Esophagus muscularis mucosa (tissue), 4 donors: ENCODE data around the gene RBFOX2. TPM values are rescaled to one million over a fixed set of nuclear protein-coding genes. Genes with fewer than 3 reads are reported as not detected.
"Not testable (repeated sequence)": the region's sequence is repeated elsewhere in the genome, so short reads cannot be mapped to it uniquely, and the experiment has no call there.

Experiments used
- DNase-seq: peaks from one replicate; pipeline ENCODE4 v3.0.0-alpha.2; 2017; ENCODE audit errors: extremely low spot score
- H3K27ac ChIP-seq, 4 donors: fragments of 200-600 bp; sonication (generic); replicated peaks in 1 of 4; 1 replicate in 3 of 4; 2 replicates in 1 of 4; pipeline ENCODE4 v1.5.1; 2016 to 2019; ENCODE audit warnings: mild to moderate bottlenecking in 1 of 4
- H3K27me3 ChIP-seq, 4 donors: fragments of 200-600 bp; sonication (generic); one replicate each; pipeline versions ENCODE4 v1.5.1 to v1.6.0; 2016 to 2019
- H3K36me3 ChIP-seq, 4 donors: fragments of 200-600 bp; sonication (generic); one replicate each; pipeline ENCODE4 v1.5.1; 2016 to 2019
- H3K4me1 ChIP-seq, 4 donors: fragments of 200-600 bp; sonication (generic); one replicate each; pipeline ENCODE4 v1.5.1; 2016 to 2019
- H3K4me3 ChIP-seq, 4 donors: fragments of 200-600 bp; sonication (generic); 1 replicate in 2 of 4; 2 replicates in 2 of 4; pipeline ENCODE4 v1.5.1; 2016 to 2019; ENCODE audit warnings: mild to moderate bottlenecking in 4 of 4, moderate library complexity in 1 of 4
- H3K9me3 ChIP-seq, 4 donors: fragments of 200-600 bp; sonication (generic); 1 replicate in 3 of 4; 2 replicates in 1 of 4; pipeline ENCODE4 v1.5.1; 2016 to 2019
- EP300 ChIP-seq: sonication (generic); formaldehyde crosslinking; IDR thresholded peaks from one replicate; pipeline ENCODE4 v1.6.1; 2017; ENCODE audit warnings: antibody characterized with exemption
- POLR2A ChIP-seq: fragments of 450-650 bp; IDR thresholded peaks from one replicate; pipeline ENCODE4 v1.6.1; 2017; ENCODE audit warnings: antibody characterized with exemption, moderate library complexity, mild to moderate bottlenecking, low read depth
- POLR2AphosphoS5 ChIP-seq, 2 donors: sonication (generic); formaldehyde crosslinking; IDR thresholded peaks; one replicate each; pipeline ENCODE4 v1.6.1; 2017; ENCODE audit warnings: antibody characterized with exemption in 2 of 2
- WGBS: methylation state at CpG from one replicate; pipeline ENCODE4 v1.1.5; 2018; 5-methylcytosine and 5-hydroxymethylcytosine counted together
- intact Hi-C: fragments of 100-400 bp; cut with DNase I; formaldehyde crosslinking; loops from one replicate; pipeline ENCODE4 v1.15.1; 2023
- total RNA-seq, 4 donors: library from RNA; depleted of rRNA; stranded (reverse); fragments of >200 nt; gene quantifications; one replicate each; pipeline versions ENCODE4 v1.1.0 to v1.2.1, GENCODE V29; 2016
- TF ChIP-seq, protein P1 (sequence below), 3 experiments: fragments of 200-600 bp in 2 of 3; fragments of 450-650 bp in 1 of 3; sonication (generic) in 2 of 3; IDR thresholded peaks; one replicate each; pipeline ENCODE4 v1.5.1; 2017 to 2019; ENCODE audit warnings: antibody characterized with exemption in 3 of 3, mild to moderate bottlenecking in 2 of 3, moderate library complexity in 1 of 3

The RBFOX2 gene
- total RNA-seq, 4 donors from 2014 or later, result 113 to 179 (median 155) TPM

DNA sequence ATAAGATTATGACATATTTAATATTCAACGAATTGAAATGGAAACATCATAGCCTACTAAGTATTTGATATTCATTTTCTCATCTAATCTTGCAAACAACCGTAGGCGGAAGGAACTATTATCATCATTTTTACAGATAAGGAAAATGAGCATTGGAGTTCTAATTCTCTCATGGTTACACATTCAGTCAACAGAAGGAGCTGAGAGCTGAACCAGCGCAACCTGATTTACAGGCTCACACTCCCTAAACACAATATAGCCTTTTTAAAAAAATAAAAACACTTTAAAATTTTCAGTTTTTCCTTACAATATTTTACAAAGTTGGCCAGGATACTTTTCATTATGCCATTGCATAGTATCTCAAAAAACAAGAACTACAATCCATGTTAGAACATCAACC is 236.1 kb downstream of the RBFOX2 start:
- TF ChIP-seq POLR2A (no peak), EP300 (no peak), POLR2AphosphoS5 (IDR thresholded peaks at IDR 0.05) (no peak)
- TF ChIP-seq, protein P1, sequence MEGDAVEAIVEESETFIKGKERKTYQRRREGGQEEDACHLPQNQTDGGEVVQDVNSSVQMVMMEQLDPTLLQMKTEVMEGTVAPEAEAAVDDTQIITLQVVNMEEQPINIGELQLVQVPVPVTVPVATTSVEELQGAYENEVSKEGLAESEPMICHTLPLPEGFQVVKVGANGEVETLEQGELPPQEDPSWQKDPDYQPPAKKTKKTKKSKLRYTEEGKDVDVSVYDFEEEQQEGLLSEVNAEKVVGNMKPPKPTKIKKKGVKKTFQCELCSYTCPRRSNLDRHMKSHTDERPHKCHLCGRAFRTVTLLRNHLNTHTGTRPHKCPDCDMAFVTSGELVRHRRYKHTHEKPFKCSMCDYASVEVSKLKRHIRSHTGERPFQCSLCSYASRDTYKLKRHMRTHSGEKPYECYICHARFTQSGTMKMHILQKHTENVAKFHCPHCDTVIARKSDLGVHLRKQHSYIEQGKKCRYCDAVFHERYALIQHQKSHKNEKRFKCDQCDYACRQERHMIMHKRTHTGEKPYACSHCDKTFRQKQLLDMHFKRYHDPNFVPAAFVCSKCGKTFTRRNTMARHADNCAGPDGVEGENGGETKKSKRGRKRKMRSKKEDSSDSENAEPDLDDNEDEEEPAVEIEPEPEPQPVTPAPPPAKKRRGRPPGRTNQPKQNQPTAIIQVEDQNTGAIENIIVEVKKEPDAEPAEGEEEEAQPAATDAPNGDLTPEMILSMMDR (IDR thresholded peaks at IDR 0.05), result no peak
- H3K9me3 ChIP-seq, result no peaks in the 10 kb centered on the region
- H3K36me3 ChIP-seq, result no peaks in the 10 kb centered on the region
- no peak overlapping the region for H3K4me3 ChIP-seq
- WGBS, result 89% methylated on average over 4 of the region's 4 CpGs
- peaks cover 7 to 21% (median 20%) of the 10 kb centered on the region in 4 donors for H3K4me1 ChIP-seq
- no peak for DNase-seq
- no peaks in the 10 kb centered on the region for H3K27me3 ChIP-seq
- intact Hi-C loops, result no loop called here
- no peak overlapping the region for H3K27ac ChIP-seq

DNA sequence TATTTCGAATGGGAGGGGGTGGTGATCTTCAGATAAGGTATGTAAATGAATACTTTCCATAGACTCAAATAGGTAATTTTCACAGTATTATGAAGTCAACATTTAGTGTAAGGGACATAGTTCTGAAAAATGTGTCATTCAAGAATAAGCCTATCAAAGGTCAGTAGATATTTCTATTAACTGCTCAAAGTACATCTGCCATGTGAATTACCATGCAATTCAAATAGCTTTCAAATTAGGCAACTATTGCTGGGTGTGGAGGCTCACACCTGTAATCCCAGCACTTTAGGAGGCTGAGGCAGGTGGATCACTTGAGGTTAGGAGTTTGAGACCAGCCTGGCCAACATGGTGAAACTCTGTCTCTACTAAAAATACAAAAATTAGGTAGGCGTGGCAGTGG is 236.8 kb downstream of the RBFOX2 start:
- H3K9me3 ChIP-seq, intact Hi-C loops, H3K27me3 ChIP-seq, H3K27ac ChIP-seq, H3K36me3 ChIP-seq, H3K4me3 ChIP-seq, DNase-seq: not testable (repeated sequence)
- 94% methylated on average over 2 of the region's 2 CpGs for WGBS
- peaks cover 7 to 21% (median 20%) of the 10 kb centered on the region in 4 donors for H3K4me1 ChIP-seq

DNA sequence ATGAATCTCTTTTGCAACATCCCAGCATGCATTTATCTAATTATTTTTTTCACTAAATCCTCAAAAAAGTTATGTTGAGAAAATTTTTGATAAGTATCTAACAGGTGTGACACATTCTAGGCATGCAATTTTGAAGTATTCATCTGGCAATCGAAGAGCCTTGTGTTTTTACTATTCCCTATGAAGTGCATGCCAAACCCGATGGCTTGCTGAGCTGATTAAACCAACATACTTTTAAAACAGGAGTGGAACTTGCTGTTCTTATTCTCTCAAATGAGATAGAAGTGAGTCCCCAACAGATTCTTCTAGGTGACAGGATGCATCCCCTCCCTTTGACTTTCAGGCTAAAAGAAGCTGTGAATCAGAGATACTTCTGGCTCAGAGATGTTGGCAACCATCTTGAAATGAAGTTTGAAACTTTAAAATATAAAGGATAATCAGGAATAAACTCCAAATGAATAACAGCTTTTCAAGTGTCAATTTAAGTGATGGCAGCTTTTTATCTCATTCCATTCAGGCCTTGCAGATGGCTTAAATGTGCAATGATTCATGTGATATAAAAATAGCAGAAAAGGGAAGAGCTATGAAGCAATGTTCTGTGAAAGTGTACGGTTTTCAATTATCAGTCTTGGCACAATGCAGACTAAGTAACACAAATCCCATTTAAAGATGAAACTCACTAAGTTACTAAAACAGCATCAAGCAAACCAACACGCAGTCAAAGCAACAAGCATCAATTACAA is 243.3 kb downstream of the RBFOX2 start:
- no peaks in the 10 kb centered on the region for H3K9me3 ChIP-seq
- no peak for TF ChIP-seq EP300
- TF ChIP-seq POLR2A, result no peak
- TF ChIP-seq POLR2AphosphoS5 (IDR thresholded peaks at IDR 0.05), result no peak
- TF ChIP-seq, protein P1 (IDR thresholded peaks at IDR 0.05), result no peak
- H3K27ac ChIP-seq, result peak overlapping the region in 1 of 4 donors; percentile 23
- H3K4me3 ChIP-seq, result no peak overlapping the region
- H3K27me3 ChIP-seq, result no peaks in the 10 kb centered on the region
- peaks cover 0 to 16% (median 12%) of the 10 kb centered on the region in 4 donors for H3K36me3 ChIP-seq
- WGBS, result 31% methylated on average over 4 of the region's 4 CpGs
- peaks cover 41 to 55% (median 49%) of the 10 kb centered on the region in 4 donors for H3K4me1 ChIP-seq
- intact Hi-C loops, result no loop called here
- DNase-seq, result no peak

DNA sequence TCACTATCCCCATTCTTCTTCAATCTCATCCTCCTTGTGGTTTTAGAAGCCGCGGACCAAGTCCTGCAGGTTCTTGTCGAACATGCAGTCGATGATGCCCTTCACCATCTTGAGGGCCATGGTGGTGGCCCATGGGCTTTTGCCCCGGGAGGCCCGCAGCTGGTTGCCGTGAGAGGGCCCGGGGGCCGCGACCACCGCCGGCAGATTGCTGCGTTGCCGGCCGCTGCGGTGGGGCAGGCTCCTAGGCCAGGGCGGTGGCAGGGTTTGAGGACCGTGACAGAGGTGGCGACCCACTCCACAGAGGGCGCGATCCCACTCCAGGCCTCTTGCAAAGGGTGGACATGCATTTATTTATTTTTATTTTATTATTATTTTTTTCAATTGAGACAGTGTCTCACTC is 244.0 kb downstream of the RBFOX2 start:
- no peak for TF ChIP-seq POLR2AphosphoS5 (IDR thresholded peaks at IDR 0.05)
- no peak for TF ChIP-seq EP300
- TF ChIP-seq, protein P1 (IDR thresholded peaks at IDR 0.05), result no peak
- no peak for TF ChIP-seq POLR2A
- peaks cover 0 to 16% (median 13%) of the 10 kb centered on the region in 4 donors for H3K36me3 ChIP-seq
- H3K4me1 ChIP-seq, result peaks cover 43 to 56% (median 50%) of the 10 kb centered on the region in 4 donors
- intact Hi-C loops, result no loop called here
- H3K27ac ChIP-seq, result no peak overlapping the region
- no peaks in the 10 kb centered on the region for H3K27me3 ChIP-seq
- no peak overlapping the region for H3K4me3 ChIP-seq
- H3K9me3 ChIP-seq, result no peaks in the 10 kb centered on the region
- 98% methylated on average over 17 of the region's 21 CpGs for WGBS
- no peak for DNase-seq

DNA sequence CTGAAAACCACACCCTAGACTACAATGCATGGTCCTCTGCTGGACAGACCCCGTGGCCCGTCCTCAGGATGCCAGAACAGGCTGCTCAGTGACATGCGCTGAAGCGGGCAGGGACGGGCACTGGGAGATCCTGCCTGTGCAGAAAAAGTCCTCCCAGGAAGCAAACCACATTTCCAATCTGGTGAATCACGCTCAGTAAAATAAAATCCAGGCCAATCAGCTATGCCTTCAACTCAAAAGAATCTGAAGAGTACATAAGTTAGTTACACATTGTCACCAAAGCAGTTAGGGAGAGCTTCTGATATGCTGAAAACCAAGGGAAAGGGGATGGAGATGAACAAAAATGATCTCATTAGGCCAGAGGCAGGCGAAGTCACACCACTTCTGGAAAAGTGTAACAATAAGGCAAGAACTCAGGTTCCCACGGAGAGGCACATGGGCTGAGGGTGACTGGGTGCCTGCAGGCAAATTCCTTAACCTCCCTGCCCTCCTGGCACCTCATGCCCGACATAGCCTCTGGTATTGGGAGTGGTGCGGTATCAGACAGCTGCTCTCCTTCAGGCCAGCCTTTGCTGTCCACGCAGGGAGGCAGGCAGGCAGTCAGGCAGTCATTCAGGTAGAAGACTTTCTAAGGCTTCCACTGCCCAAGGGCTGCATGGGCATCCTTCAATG is 244.5 kb downstream of the RBFOX2 start:
- TF ChIP-seq POLR2A (no peak), EP300 (no peak), POLR2AphosphoS5 (IDR thresholded peaks at IDR 0.05) (no peak)
- TF ChIP-seq, protein P1 (IDR thresholded peaks at IDR 0.05), result no peak
- DNase-seq, result no peak
- no peaks in the 10 kb centered on the region for H3K27me3 ChIP-seq
- peaks cover 43 to 58% (median 50%) of the 10 kb centered on the region in 4 donors for H3K4me1 ChIP-seq
- no peak overlapping the region for H3K4me3 ChIP-seq
- no peak overlapping the region for H3K27ac ChIP-seq
- no peaks in the 10 kb centered on the region for H3K9me3 ChIP-seq
- 94% methylated on average over 11 of the region's 11 CpGs for WGBS
- intact Hi-C loops, result no loop called here
- peaks cover 0 to 16% (median 13%) of the 10 kb centered on the region in 4 donors for H3K36me3 ChIP-seq
